Activated naive CD4-positive, alpha-beta T cell treated with anti-CD3 and anti-CD28 coated beads, Interleukin-2, amount 10 ng/mL, durations not matched to agents 7 days and 5 days (primary cell): ENCODE data around the gene TMEM200C.

ENCODE experiments used
- CTCF ChIA-PET: fragments of 350-600 bp; sonication (Branson Sonifier 250); formaldehyde crosslinking; loops from one replicate; lab custom pipeline; 2021; ENCODE audit warnings: antibody characterized with exemption; lab: Charles Lee
- DNase-seq: peaks from one replicate; pipeline ENCODE4 v3.0.0-alpha.2; 2020
- H3K27ac Mint-ChIP-seq: one replicate; pipeline ENCODE4 v1.8.0; 2021; ENCODE audit warnings: mild to moderate bottlenecking, moderate library complexity, mixed read lengths
- H3K27me3 Mint-ChIP-seq: one replicate; pipeline ENCODE4 v1.8.0; 2021; ENCODE audit warnings: mild to moderate bottlenecking, mixed read lengths
- H3K36me3 Mint-ChIP-seq: one replicate; pipeline ENCODE4 v1.8.0; 2021; ENCODE audit warnings: mixed read lengths
- H3K4me1 Mint-ChIP-seq: one replicate; pipeline ENCODE4 v1.8.0; 2021; ENCODE audit warnings: mixed read lengths
- H3K4me3 Mint-ChIP-seq: one replicate; pipeline ENCODE4 v1.8.0; 2021; ENCODE audit warnings: mild to moderate bottlenecking, moderate library complexity, mixed read lengths
- H3K9me3 Mint-ChIP-seq: one replicate; pipeline ENCODE4 v1.8.0; 2021; ENCODE audit warnings: mixed read lengths

TMEM200C gene

DNA sequence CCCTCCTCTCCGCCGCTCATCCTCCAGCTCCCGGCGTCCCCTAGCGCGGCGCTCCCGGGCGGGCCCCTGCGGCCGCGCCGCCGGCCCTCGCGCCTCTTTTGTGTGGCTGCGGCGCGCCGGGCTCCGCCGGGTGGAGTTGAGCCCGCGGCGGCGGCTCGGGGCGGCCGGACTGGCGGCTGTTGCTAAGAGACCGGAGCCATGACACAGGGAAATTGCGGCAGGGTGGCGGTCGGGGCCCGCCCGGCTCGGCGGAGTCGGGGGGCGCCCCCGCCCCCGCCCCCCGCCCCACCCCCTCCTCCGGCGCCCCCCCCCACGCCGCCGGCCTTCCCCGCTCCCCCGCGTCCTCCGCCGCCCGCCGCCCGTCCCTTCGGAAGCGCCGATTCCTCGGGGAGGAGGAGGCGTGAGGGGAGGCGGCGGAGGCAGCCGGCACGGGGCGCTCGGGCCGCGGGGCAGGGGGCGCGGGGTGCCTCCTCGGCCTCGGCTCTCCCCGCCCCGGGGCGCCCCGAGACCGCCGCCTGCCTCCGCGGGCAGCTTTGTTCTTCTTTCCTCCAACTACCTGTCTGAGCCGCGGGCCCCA lies at the start of gene TMEM200C:
Gene TMEM200C, minus strand, starts transcription at position 224 of the 577 bp plus-strand sequence. CDS start 3,459 bp downstream, outside the sequence.
- H3K27me3 Mint-ChIP-seq, result peaks cover 79% of the 10 kb centered on the region
- CTCF ChIA-PET, result no interaction called here
- H3K36me3 Mint-ChIP-seq, result no peaks in the 10 kb centered on the region
- H3K4me1 Mint-ChIP-seq, result peaks cover 4% of the 10 kb centered on the region
- H3K4me3 Mint-ChIP-seq, result no peak within 1 kb of the TSS
- no peak for DNase-seq
- no peaks in the 10 kb centered on the region for H3K9me3 Mint-ChIP-seq
- H3K27ac Mint-ChIP-seq, result no peak within 1 kb of the TSS

DNA sequence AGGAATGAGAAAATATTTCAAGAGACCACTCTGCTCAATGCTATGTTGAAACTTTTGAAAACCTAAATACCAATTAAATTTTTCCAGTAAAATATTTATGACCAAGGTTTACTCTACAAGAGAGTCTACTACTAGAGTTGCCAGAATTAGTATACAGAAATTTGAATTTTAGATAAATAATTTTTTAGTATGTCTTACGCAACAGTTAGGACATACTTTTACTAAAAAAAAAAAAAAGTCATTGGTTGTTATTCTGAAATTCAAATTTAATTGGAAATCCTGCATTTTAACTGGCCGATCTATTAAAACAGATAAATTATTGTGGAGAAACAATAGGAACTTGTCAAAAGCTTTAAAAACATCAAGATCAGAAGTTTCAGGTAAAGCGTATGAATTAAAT lies 49.1 kb upstream of the TMEM200C start:
- Mint-ChIP-seq H3K4me3 (no peak overlapping the region), H3K4me1 (no peaks in the 10 kb centered on the region), H3K27me3 (peaks cover 5% of the 10 kb centered on the region), H3K27ac (no peak overlapping the region), H3K36me3 (no peaks in the 10 kb centered on the region), H3K9me3 (no peaks in the 10 kb centered on the region)
- DNase-seq, result no peak
- CTCF ChIA-PET, result no interaction called here

DNA sequence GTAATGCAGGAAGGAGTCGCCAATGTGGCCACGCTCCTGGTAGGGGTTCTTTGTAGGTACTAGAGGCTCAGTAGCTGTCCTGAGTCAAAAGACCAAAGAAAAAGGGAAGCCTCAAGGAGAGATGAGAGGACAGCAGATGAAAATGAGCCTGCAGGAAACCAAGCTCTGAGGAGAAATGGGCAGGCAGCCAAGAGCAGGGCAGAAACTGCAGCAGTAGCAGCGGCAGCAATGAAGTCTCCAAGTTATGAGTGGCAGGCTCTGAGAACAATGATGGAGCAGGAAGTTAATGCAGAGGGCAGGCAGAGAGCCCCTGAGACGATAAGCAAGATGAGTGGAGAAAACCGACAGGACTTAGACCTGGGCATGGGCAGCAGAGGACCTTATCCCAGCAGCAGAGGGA lies 48.2 kb upstream of the TMEM200C start:
- Mint-ChIP-seq H3K27me3 (peaks cover 5% of the 10 kb centered on the region), H3K4me1 (no peaks in the 10 kb centered on the region), H3K4me3 (no peak overlapping the region), H3K36me3 (no peaks in the 10 kb centered on the region), H3K9me3 (no peaks in the 10 kb centered on the region), H3K27ac (no peak overlapping the region)
- no peak for DNase-seq
- CTCF ChIA-PET, result no interaction called here

DNA sequence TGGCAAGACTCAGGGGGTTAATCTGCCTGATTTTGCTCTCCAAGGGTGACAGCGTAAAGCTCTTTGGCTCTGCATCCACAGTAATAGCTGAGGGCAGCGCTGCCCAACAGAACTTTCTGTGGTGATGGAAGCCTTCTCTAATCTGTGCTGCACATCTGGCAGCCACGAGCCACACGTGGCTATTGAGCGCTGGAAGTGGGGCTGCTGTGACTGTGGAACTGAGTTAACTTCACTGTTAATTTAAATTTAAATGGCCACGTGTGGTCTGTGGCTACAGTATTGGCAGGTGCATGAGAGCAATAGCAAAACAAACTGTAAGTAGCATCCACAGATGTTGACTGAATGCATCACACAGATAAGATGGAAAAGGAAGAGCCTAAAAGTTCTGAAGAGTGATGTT lies 47.3 kb upstream of the TMEM200C start:
- no peaks in the 10 kb centered on the region for H3K36me3 Mint-ChIP-seq
- peaks cover 5% of the 10 kb centered on the region for H3K27me3 Mint-ChIP-seq
- H3K27ac Mint-ChIP-seq, result no peak overlapping the region
- no peaks in the 10 kb centered on the region for H3K9me3 Mint-ChIP-seq
- H3K4me1 Mint-ChIP-seq, result no peaks in the 10 kb centered on the region
- H3K4me3 Mint-ChIP-seq, result no peak overlapping the region
- CTCF ChIA-PET, result no interaction called here
- DNase-seq, result no peak

DNA sequence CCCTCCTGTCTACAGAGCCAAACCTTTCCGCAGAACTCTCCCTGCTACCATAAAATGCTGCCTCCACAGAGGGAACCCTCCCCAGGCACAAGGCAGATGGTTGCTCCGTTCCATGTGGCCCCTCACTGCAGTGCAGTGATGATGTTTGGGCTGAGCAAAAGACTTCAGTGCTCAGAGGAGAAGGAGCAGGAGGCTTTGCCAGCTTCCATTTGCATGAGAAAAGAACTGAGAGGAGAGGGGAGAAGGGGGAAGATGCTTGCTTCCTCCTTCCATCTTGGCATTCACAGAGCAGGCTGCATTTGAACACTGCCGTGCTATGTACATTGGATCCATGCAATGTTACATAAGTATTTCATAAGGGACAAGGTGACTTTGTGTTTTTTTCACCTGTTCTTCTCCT lies 46.6 kb upstream of the TMEM200C start:
- CTCF ChIA-PET, result no interaction called here
- Mint-ChIP-seq H3K27me3 (peaks cover 5% of the 10 kb centered on the region), H3K4me1 (no peaks in the 10 kb centered on the region), H3K27ac (no peak overlapping the region), H3K4me3 (no peak overlapping the region), H3K9me3 (no peaks in the 10 kb centered on the region), H3K36me3 (no peaks in the 10 kb centered on the region)
- no peak for DNase-seq

DNA sequence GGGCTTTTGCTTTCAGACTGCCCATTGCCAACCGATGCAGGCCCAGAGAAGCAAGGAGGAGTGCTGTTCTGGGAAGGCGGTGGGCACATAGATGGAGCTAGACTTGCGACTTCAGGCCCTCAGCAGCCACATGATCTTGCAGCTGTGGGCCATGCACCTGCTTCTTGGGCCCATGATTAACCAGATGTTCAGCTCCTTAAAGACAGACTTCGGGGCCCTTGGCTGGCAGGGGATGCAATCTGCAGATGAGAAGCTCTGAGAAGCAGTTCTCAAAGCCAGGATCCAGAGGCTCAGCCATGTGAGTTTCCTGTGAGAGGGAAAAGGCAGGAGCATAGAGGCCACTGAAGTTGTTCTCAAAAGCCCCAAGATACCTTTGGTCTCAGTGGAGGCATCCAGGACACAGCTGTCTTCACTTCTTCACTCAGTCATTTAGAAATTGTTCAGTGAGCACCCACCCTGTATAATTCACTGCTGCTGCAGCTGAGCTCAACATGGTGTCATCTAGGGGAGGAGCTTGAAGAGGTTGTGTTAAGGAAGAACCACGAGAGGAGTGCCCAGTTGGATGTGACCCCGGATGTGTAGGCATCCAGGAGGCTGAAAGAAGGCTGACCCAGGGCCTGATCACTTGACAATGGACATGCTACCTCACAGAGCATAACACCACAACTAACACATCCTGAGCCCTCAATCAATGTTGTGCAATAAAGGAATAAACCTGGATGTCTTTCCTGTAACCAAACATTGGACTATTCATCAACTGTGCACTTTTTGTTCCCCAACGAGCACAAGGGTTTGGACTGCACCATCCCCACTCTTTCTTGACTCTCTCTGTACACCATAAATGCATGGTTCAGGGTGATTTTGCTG lies 44.7 kb upstream of the TMEM200C start:
- Mint-ChIP-seq H3K36me3 (no peaks in the 10 kb centered on the region), H3K27me3 (peaks cover 5% of the 10 kb centered on the region), H3K9me3 (no peaks in the 10 kb centered on the region), H3K27ac (no peak overlapping the region), H3K4me1 (no peaks in the 10 kb centered on the region), H3K4me3 (no peak overlapping the region)
- CTCF ChIA-PET, result no interaction called here
- no peak for DNase-seq

DNA sequence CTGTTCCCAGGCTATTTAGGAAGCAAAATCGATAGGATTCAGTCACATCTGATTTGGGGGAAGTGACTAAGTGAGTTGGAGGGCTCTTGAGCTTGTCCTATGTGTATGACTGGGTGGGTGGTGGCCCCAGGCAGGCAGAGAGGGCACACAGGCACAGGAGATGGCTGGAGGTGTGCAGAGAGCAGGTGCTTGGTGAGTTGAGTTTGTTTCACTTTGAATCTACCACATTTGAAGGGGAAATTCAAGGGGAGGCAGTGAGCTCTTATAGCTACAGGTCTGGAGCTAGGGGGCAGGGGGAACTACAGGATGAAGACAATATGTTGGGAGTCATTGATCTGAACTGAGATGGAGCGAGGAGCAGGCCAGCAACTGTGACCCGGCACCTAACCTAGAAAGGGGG lies 42.5 kb upstream of the TMEM200C start:
- DNase-seq, result no peak
- no peak overlapping the region for H3K4me3 Mint-ChIP-seq
- no peaks in the 10 kb centered on the region for H3K4me1 Mint-ChIP-seq
- CTCF ChIA-PET, result no interaction called here
- no peaks in the 10 kb centered on the region for H3K9me3 Mint-ChIP-seq
- no peaks in the 10 kb centered on the region for H3K27me3 Mint-ChIP-seq
- H3K27ac Mint-ChIP-seq, result no peak overlapping the region
- no peaks in the 10 kb centered on the region for H3K36me3 Mint-ChIP-seq

DNA sequence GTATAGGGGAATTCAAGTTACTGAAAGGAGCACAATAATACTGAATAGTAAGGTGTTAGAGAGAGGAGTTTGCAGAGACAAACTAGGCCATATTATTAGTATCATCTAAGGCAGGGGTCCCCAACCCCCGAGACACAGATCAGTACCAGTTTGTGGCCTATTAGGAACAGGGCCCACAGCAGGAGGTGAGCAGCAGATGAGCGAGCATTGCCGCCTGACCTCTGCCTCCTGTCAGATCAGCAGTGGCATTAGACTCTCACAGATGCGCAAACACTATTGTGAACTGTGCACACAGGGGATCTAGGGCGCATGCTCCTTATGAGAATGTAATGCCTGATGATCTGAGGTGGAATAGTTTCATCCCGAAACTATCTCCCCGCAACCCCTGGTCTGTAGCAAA lies 41.8 kb upstream of the TMEM200C start:
- Mint-ChIP-seq H3K27me3 (no peaks in the 10 kb centered on the region), H3K4me1 (no peaks in the 10 kb centered on the region), H3K36me3 (no peaks in the 10 kb centered on the region), H3K27ac (no peak overlapping the region), H3K4me3 (no peak overlapping the region), H3K9me3 (no peaks in the 10 kb centered on the region)
- CTCF ChIA-PET, result no interaction called here
- no peak for DNase-seq

DNA sequence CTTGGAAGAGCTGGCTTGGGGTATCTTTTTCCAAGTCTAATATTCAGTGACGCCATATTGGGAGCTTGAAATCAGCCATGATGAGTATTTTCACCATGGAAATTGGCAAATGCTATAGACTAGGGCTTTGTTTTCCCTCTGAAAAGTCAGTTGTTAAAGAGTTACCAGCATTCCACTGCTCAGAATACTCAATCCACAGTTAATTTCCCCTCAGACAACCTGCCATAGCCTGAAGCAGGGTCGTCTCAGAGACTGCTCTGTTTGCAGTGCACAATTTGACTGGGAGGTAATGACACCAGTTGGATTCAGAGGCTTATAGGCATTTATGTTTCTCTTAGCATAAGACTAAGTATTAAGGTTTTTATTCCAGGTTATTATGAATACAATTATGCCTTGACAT lies 35.5 kb upstream of the TMEM200C start:
- Mint-ChIP-seq H3K9me3 (peaks cover 3% of the 10 kb centered on the region), H3K36me3 (no peaks in the 10 kb centered on the region), H3K27me3 (no peaks in the 10 kb centered on the region), H3K4me1 (no peaks in the 10 kb centered on the region), H3K4me3 (no peak overlapping the region), H3K27ac (no peak overlapping the region)
- no peak for DNase-seq
- CTCF ChIA-PET, result interaction anchor here (0.7 kb wide), 2 partner anchors 26 to 563 kb away, joined by 3 read pairs; no protein-coding TSS in a partner anchor

DNA sequence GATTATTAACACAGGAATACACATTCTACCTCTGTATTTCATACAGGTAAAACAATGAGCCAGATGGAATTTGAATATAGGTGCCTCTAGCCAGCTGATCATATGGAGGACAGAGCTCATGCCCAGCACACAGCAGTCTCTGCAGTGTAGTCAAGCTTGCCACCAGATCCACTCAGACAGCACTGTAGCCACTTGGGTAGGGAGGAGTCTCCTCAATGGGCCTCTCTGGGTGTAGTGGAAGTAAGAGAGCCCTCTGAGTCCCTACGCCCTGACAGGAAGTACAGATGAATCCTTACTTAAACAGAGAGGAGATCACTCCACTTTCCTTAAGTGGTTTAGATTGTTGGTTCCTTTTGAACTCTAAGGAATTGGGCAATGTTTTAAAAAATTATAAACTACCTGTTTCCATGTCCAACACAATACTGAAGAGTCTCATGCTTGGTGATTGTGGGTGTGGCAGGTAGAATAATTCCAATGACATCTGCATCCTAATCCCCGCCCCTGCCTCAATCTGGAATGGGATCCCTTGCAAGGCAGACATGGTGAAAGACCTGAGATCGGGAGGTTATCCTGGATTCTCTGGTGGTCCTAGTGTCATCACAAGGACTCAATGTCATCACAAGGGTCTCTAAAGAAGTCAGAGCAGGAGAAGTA lies 23.0 kb upstream of the TMEM200C start:
- no peaks in the 10 kb centered on the region for H3K4me1 Mint-ChIP-seq
- no peaks in the 10 kb centered on the region for H3K36me3 Mint-ChIP-seq
- no peaks in the 10 kb centered on the region for H3K27me3 Mint-ChIP-seq
- DNase-seq, result no peak
- no peaks in the 10 kb centered on the region for H3K9me3 Mint-ChIP-seq
- no peak overlapping the region for H3K4me3 Mint-ChIP-seq
- H3K27ac Mint-ChIP-seq, result no peak overlapping the region
- CTCF ChIA-PET, result no interaction called here

DNA sequence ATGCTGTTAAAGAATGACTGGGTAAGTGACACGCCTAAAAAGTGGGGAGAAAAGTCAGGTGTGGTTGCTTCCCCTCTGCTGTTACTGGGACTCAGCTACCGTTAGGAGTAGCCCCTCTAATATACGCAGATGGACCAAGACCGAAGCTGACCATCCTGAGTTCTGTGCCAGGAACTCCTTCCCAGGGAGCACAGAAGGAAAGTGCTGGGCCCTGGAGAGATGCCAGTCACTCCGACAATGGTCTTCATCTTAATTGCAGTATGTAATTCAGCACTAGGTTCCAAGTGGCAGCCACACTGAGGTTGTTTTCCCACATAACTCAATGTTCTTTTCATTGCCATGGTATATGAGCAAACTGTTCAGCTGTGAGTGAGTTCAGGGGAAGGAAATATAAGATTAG lies 19.6 kb upstream of the TMEM200C start:
- Mint-ChIP-seq H3K36me3 (no peaks in the 10 kb centered on the region), H3K27me3 (no peaks in the 10 kb centered on the region), H3K4me3 (no peak overlapping the region), H3K27ac (no peak overlapping the region), H3K9me3 (no peaks in the 10 kb centered on the region), H3K4me1 (no peaks in the 10 kb centered on the region)
- CTCF ChIA-PET, result no interaction called here
- no peak for DNase-seq

DNA sequence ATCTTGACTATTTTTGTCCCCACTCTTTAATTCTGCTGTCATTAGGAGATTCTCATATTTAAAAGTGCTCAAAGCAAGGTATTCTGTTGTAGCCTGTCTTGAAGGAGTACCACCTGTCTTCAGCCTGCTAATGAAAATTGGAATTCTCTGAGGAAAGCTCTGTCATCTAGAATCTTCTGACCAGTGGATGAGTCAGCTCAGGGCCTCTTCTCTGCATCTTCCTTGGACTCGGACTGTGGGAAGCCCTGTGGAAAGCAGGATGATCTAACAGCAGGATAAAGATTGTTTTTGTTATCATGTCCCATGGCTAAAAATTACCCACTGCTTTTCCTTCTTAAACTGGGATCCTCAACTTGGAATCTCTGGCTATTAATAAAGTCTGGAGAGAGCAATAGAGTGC lies 18.7 kb upstream of the TMEM200C start:
- H3K4me1 Mint-ChIP-seq, result no peaks in the 10 kb centered on the region
- no peaks in the 10 kb centered on the region for H3K36me3 Mint-ChIP-seq
- H3K9me3 Mint-ChIP-seq, result no peaks in the 10 kb centered on the region
- H3K27me3 Mint-ChIP-seq, result no peaks in the 10 kb centered on the region
- no peak overlapping the region for H3K27ac Mint-ChIP-seq
- H3K4me3 Mint-ChIP-seq, result no peak overlapping the region
- no peak for DNase-seq
- CTCF ChIA-PET, result no interaction called here

DNA sequence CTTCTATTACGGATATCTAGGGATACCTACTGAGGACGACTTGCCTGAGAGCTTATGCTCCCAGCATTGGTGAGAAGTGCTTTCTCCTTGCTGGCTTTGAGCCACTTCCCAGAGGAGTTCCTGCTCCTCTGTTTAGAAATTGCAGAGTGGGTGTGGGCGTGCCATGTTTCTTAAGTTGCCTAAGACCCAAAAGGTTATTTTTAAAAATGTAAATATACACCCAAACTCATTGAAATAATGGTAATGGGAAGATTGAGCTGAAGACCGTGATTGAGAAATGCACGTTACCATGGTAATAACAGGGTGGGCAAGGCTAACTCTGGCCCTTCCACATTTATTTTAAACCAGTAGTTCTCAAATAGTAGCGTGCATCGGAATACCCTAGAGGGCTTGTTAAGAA lies 17.2 kb upstream of the TMEM200C start:
- Mint-ChIP-seq H3K36me3 (no peaks in the 10 kb centered on the region), H3K27ac (no peak overlapping the region), H3K27me3 (no peaks in the 10 kb centered on the region), H3K9me3 (no peaks in the 10 kb centered on the region), H3K4me3 (no peak overlapping the region), H3K4me1 (no peaks in the 10 kb centered on the region)
- DNase-seq, result no peak
- CTCF ChIA-PET, result no interaction called here

DNA sequence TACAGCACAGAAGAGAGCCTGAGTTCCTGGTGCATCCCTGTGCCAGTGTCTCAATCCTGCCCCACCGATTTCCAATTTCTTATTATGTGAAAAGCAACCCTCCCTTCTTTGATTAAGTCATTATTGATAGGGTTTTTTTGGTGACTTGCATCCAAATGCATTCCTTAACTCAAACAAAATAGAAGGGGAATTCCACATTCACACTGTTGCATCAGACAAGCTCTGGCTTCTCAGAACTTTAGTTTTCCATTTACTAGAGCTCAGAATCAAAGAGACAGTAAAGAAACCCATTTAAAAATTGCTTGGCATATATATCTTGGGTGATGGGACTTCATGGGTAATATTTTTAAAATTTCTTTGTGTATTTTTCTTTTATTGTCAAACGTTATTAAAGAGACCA lies 13.8 kb upstream of the TMEM200C start:
- CTCF ChIA-PET, result no interaction called here

DNA sequence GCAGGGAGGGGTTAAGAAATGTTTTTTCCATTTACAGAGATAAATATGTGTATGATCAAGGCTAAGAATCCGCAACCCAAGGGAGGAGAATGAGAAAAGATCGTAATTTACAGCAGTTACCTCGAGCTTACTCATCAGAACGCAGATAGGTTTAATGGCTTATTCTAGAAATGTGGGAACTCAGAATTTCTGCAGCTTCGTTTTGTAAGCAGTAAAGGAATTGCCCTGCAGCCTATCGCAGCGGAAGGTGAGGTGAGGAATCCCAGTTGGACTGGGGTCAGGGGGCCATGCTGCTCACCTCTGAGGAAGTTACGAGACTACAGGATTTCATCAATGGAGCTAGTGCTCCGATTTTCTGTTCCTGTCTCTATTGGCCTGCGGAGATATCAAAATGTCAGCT lies 8.1 kb upstream of the TMEM200C start:
- no peaks in the 10 kb centered on the region for H3K4me1 Mint-ChIP-seq
- H3K4me3 Mint-ChIP-seq, result no peak overlapping the region
- H3K9me3 Mint-ChIP-seq, result no peaks in the 10 kb centered on the region
- peaks cover 12% of the 10 kb centered on the region for H3K27me3 Mint-ChIP-seq
- no peak overlapping the region for H3K27ac Mint-ChIP-seq
- no peak for DNase-seq
- no peaks in the 10 kb centered on the region for H3K36me3 Mint-ChIP-seq
- CTCF ChIA-PET, result no interaction called here

More for the DNA sequence above, 13.8 kb upstream of the TMEM200C start:
- no peaks in the 10 kb centered on the region for H3K9me3 Mint-ChIP-seq
- no peak overlapping the region for H3K27ac Mint-ChIP-seq
- H3K27me3 Mint-ChIP-seq, result no peaks in the 10 kb centered on the region
- H3K4me1 Mint-ChIP-seq, result no peaks in the 10 kb centered on the region
- DNase-seq, result no peak
- no peaks in the 10 kb centered on the region for H3K36me3 Mint-ChIP-seq
- no peak overlapping the region for H3K4me3 Mint-ChIP-seq
